ENCODE results near the gene PTGFRN. TPM values are rescaled to one million over a fixed set of nuclear protein-coding genes. Genes with fewer than 3 reads are reported as not detected.

The PTGFRN gene
- total and polyA plus RNA-seq, 2 of the 8 experiments (the other 6 are each of a cell fraction or from before 2014, with no cell fraction given), result 13.0 to 32.6 TPM

- Histone ChIP-seq H3K56ac (replicated peaks; ENCODE audit: insufficient read length, low read depth, low read length) (no peak overlapping the region), H3K9ac (replicated peaks in 1 of 4; ENCODE audit: extremely low read depth in 1 of 4, low read depth in 3 of 4, low read length in 3 of 4) (no peak overlapping the region), H2AFZ (ENCODE audit: low read length) (no peak overlapping the region), H3K4me1 (replicated peaks in 1 of 4; ENCODE audit: control insufficient read depth in 3 of 4, insufficient read depth in 4 of 4, low read length in 3 of 4) (peaks cover 0 to 11% (median 4%) of the 10 kb centered on the region in 4 experiments; a peak in 4 of 7 replicates), H4K20me1 (replicated peaks in 1 of 2; ENCODE audit: control insufficient read depth in 1 of 2, insufficient read depth in 2 of 2, low read length in 2 of 2) (no peaks in the 10 kb centered on the region), H2BK15ac (ENCODE audit: low read length) (no peak overlapping the region), H2AK5ac (ENCODE audit: low read depth, low read length) (no peak overlapping the region), H3K27me3 (replicated peaks in 1 of 4; ENCODE audit: control insufficient read depth in 3 of 4, extremely low read depth in 1 of 4, insufficient read depth in 3 of 4, low read length in 3 of 4) (no peaks in the 10 kb centered on the region), H2BK120ac (replicated peaks; ENCODE audit: low read depth, low read length) (no peak overlapping the region), H3K14ac (ENCODE audit: insufficient read length) (no peak overlapping the region), H3K27ac (ENCODE audit: low read depth, low read length) (no peak overlapping the region), H2BK12ac (ENCODE audit: low read depth, low read length) (no peak overlapping the region), H4K91ac (replicated peaks; ENCODE audit: insufficient read length, low read length) (no peak overlapping the region), H4K8ac (ENCODE audit: extremely low read depth, insufficient read depth, low read length) (no peak overlapping the region), H3K23ac (ENCODE audit: insufficient read length) (no peak overlapping the region), H3K9me3 (ENCODE audit: insufficient read depth in 2 of 2, low read depth in 1 of 2, low read length in 1 of 2) (no peaks in the 10 kb centered on the region), H3K79me1 (ENCODE audit: low read depth, low read length) (peaks cover 2% of the 10 kb centered on the region; the same call in 1 of the 2 replicates), H3K4me3 (ENCODE audit: extremely low read depth in 1 of 4, insufficient read depth in 2 of 4, low read depth in 3 of 4, low read length in 4 of 4) (no peak overlapping the region), H3K18ac (ENCODE audit: extremely low read depth, low read length) (no peak overlapping the region), H2BK5ac (ENCODE audit: low read depth, low read length) (no peak overlapping the region), H3K36me3 (ENCODE audit: control insufficient read depth in 2 of 4, insufficient read depth in 4 of 4, low read length in 3 of 4) (peaks cover 0 to 5% (median 2%) of the 10 kb centered on the region in 4 experiments; a peak in 3 of 8 replicates), H3K4me2 (ENCODE audit: insufficient read depth in 1 of 2, low read depth in 2 of 2, low read length in 2 of 2) (no peak overlapping the region), H3K23me2 (ENCODE audit: low read depth, low read length) (no peaks in the 10 kb centered on the region; the same call in 1 of the 2 replicates), H2BK20ac (ENCODE audit: low read length) (no peak overlapping the region), H4K5ac (ENCODE audit: insufficient read length, low read depth, low read length) (no peak overlapping the region), H3K79me2 (ENCODE audit: control insufficient read depth in 1 of 2, insufficient read depth in 2 of 2, low read length in 2 of 2) (no peaks in the 10 kb centered on the region), H3K4ac (replicated peaks; ENCODE audit: insufficient read length, low read depth, low read length) (no peak overlapping the region)
- FAIRE-seq, result no peak
- peak in 1 of 2 experiments; percentile 32 for DNase-seq (ENCODE audit: low read depth in 1 of 2, low spot score in 2 of 2)
- POLR2A ChIA-PET (ENCODE audit: partially characterized antibody), result no interaction called here
- CTCF ChIA-PET (ENCODE audit: partially characterized antibody), result interaction anchor here (0.6 to 1.2 kb wide), 3 partner anchors 58 to 1180 kb away, joined by 3 to 4 read pairs (median 3); no protein-coding TSS in a partner anchor
- TF ChIP-seq, protein P1, sequence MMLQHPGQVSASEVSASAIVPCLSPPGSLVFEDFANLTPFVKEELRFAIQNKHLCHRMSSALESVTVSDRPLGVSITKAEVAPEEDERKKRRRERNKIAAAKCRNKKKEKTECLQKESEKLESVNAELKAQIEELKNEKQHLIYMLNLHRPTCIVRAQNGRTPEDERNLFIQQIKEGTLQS (IDR thresholded peaks at IDR 0.05; ENCODE audit: insufficient read depth, low read depth, low read length), result no peak
- 86% methylated on average over 10 of the region's 10 CpGs; no CpG with 5 or more reads in 1 of the 2 experiments for WGBS, 2 experiments (ENCODE audit: extremely low coverage in 1 of 2, insufficient coverage in 1 of 2, insufficient read length in 1 of 2, insufficient replicate concordance in 2 of 2, low coverage in 1 of 2, low lambda C conversion rate in 2 of 2, missing lambda C conversion rate in 1 of 2)
Measured at GRCh38 chr1:116951200-116951935, 41.7 kb downstream of the PTGFRN start.

Data from H1 (cell line).